Adipose tissue (tissue), 3 donors: ENCODE measurements around the gene STK35. TPM values are rescaled to one million over a fixed set of nuclear protein-coding genes. Genes with fewer than 3 reads are reported as not detected.

ENCODE experiments used
- H3K27ac ChIP-seq: one replicate; pipeline ENCODE4 v1.5.1; 2013; ENCODE audit warnings: low read depth, low read length
- WGBS, 3 donors: extraction: QIAGEN DNeasy Blood & Tissue Kit; methylation state at CpG; one replicate each; pipeline ENCODE4 v1.1.7; 2013; 5-methylcytosine and 5-hydroxymethylcytosine counted together
- polyA plus RNA-seq, 3 donors: library from polyadenylated mRNA; stranded (reverse); fragments of 200-250 nt; gene quantifications; one replicate each; pipeline ENCODE4 v1.2.3, GENCODE V29; 2013
- donor health status: healthy with polysubstance abuse.
- donor health status: Bipolar disorder and iron deficiency.
- donor health status: healthy.

The STK35 gene
- polyA plus RNA-seq, 3 donors: 4.0 to 7.7 (median 5.8) TPM

- H3K27ac ChIP-seq: peak overlapping the region; percentile 100
- 0 to 1% (median 1%) methylated on average over 85 to 95 of the region's 95 CpGs for WGBS, 3 donors
Measured at GRCh38 chr20:2102585-2103460, 1.2 kb downstream of the STK35 start.

- 1 to 2% (median 2%) methylated on average over 13 of the region's 13 CpGs for WGBS, 3 donors
- no peak overlapping the region for H3K27ac ChIP-seq
Measured at GRCh38 chr20:2103461-2104153, 2.0 kb downstream of the STK35 start.

GRCh38 chr20:2104236-2104635, 2.6 kb downstream of the STK35 start:
- WGBS, 3 donors: 35 to 42% (median 38%) methylated on average over 8 of the region's 8 CpGs
- no peak overlapping the region for H3K27ac ChIP-seq

GRCh38 chr20:2108498-2108897, 6.9 kb downstream of the STK35 start:
- 89 to 96% (median 93%) methylated on average over 3 of the region's 3 CpGs for WGBS, 3 donors
- H3K27ac ChIP-seq: no peak overlapping the region

- H3K27ac ChIP-seq: no peak overlapping the region
- 79 to 87% (median 85%) methylated on average over 4 of the region's 4 CpGs for WGBS, 3 donors
Measured at GRCh38 chr20:2108987-2109386, 7.4 kb downstream of the STK35 start.

- H3K27ac ChIP-seq: no peak overlapping the region
- WGBS, 3 donors: 56 to 60% (median 59%) methylated on average over 6 of the region's 6 CpGs
Measured at GRCh38 chr20:2109425-2110210, 8.0 kb downstream of the STK35 start.

GRCh38 chr20:2112910-2113309, 11.3 kb downstream of the STK35 start:
- 85 to 90% (median 89%) methylated on average over 4 of the region's 4 CpGs for WGBS, 3 donors
- H3K27ac ChIP-seq: no peak overlapping the region

GRCh38 chr20:2114127-2114959, 12.7 kb downstream of the STK35 start:
- WGBS, 3 donors: 64 to 79% (median 76%) methylated on average over 9 of the region's 9 CpGs
- H3K27ac ChIP-seq: no peak overlapping the region

- H3K27ac ChIP-seq: no peak overlapping the region
- 40 to 49% (median 43%) methylated on average over 2 of the region's 2 CpGs for WGBS, 3 donors
Measured at GRCh38 chr20:2114990-2115681, 13.5 kb downstream of the STK35 start.

GRCh38 chr20:2116170-2116940, 14.7 kb downstream of the STK35 start:
- H3K27ac ChIP-seq: no peak overlapping the region
- WGBS, 3 donors: 86 to 93% (median 89%) methylated on average over 9 of the region's 9 CpGs

GRCh38 chr20:2118783-2119182, 17.2 kb downstream of the STK35 start:
- H3K27ac ChIP-seq: no peak overlapping the region
- WGBS, 3 donors: 78 to 90% (median 81%) methylated on average over 3 of the region's 3 CpGs

GRCh38 chr20:2122936-2123335, 21.3 kb downstream of the STK35 start:
- 52 to 69% (median 59%) methylated on average over 6 of the region's 6 CpGs for WGBS, 3 donors
- no peak overlapping the region for H3K27ac ChIP-seq

- H3K27ac ChIP-seq: no peak overlapping the region
- 85 to 91% (median 89%) methylated on average over 5 of the region's 5 CpGs for WGBS, 3 donors
Measured at GRCh38 chr20:2123720-2124119, 22.1 kb downstream of the STK35 start.

- WGBS, 3 donors: 56 to 82% (median 60%) methylated on average over 7 of the region's 7 CpGs
- no peak overlapping the region for H3K27ac ChIP-seq
Measured at GRCh38 chr20:2124564-2125213, 23.1 kb downstream of the STK35 start.

GRCh38 chr20:2125474-2126112, 24.0 kb downstream of the STK35 start:
- 68 to 80% (median 74%) methylated on average over 7 of the region's 7 CpGs for WGBS, 3 donors
- H3K27ac ChIP-seq: no peak overlapping the region

GRCh38 chr20:2127238-2127637, 25.6 kb downstream of the STK35 start:
- no peak overlapping the region for H3K27ac ChIP-seq
- WGBS, 3 donors: 68 to 92% (median 73%) methylated on average over 1 of the region's 1 CpG
